ENCODE data around the gene TUBGCP3. TPM values are rescaled to one million over a fixed set of nuclear protein-coding genes. Genes with fewer than 3 reads are reported as not detected.
"Not testable (repeated sequence)": the region's sequence is repeated elsewhere in the genome, so short reads cannot be mapped to it uniquely, and the experiment has no call there.

TUBGCP3 gene
- polyA plus RNA-seq, 4 donors: 5.4 to 21.2 (median 13.2) TPM

DNA sequence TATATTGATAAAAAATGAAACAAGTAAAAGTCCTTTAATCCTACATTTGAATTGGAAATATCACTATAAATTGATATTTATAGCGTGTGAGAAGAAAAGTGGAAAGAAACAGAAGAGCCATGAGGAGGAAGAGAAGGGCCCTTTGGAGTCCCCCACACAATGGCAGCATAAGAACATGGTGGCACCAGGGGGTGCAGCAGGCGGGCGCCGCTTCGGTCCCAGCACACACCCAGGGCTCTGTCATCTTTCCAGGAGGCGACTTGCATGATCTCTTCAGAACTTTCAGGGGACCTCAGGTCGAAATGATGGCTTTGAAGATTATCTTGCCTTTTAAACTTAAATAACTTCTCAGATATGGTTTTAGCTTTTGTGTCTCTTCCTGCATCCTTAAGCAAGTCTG is 91.8 kb downstream of the TUBGCP3 start:
- Histone ChIP-seq H3K4me1 (ENCODE audit: control insufficient read depth in 3 of 3, insufficient read depth in 2 of 3, low read depth in 1 of 3, low read length in 2 of 3) (no peaks in the 10 kb centered on the region), H3K27ac (ENCODE audit: low read depth in 1 of 3, low read length in 2 of 3) (no peak overlapping the region), H3K27me3 (ENCODE audit: control insufficient read depth in 3 of 3, insufficient read depth in 3 of 3, low read length in 3 of 3) (no peaks in the 10 kb centered on the region), H3K36me3 (ENCODE audit: control insufficient read depth in 3 of 3, insufficient read depth in 2 of 3, low read depth in 1 of 3, low read length in 3 of 3) (peaks cover 0 to 22% (median 8%) of the 10 kb centered on the region in 3 donors), H3K4me3 (ENCODE audit: low read depth in 1 of 3, low read length in 3 of 3) (no peak overlapping the region), H3K9me3 (ENCODE audit: control insufficient read depth in 2 of 2, insufficient read depth in 1 of 2, low read depth in 1 of 2, low read length in 1 of 2) (no peaks in the 10 kb centered on the region)
- WGBS, 3 donors: 88 to 99% (median 88%) methylated on average over 7 of the region's 7 CpGs
- DNase-seq: no peak
- no peak for FAIRE-seq

DNA sequence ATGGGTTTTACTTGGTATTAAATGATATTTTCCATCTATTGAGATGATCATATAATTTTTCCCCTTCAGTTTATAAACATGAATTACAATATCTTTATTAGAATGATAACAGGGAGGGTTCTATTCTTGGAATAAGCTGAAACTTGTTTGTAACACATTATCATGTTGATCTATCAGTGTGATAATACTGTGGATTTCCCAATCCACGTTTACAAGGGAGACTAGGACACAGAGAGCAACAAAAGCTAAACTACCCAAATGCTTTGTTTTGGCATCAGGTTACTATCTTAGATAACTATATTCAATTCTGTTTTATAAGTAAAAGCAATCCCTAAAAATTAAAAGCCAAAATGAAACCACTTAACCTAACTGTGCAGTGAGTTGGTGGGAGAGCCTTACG is 92.5 kb downstream of the TUBGCP3 start:
- Histone ChIP-seq H3K4me1 (ENCODE audit: control insufficient read depth in 3 of 3, insufficient read depth in 2 of 3, low read depth in 1 of 3, low read length in 2 of 3) (no peaks in the 10 kb centered on the region), H3K4me3 (ENCODE audit: low read depth in 1 of 3, low read length in 3 of 3) (no peak overlapping the region), H3K27ac (ENCODE audit: low read depth in 1 of 3, low read length in 2 of 3) (no peak overlapping the region), H3K9me3 (ENCODE audit: control insufficient read depth in 2 of 2, insufficient read depth in 1 of 2, low read depth in 1 of 2, low read length in 1 of 2) (no peaks in the 10 kb centered on the region), H3K27me3 (ENCODE audit: control insufficient read depth in 3 of 3, insufficient read depth in 3 of 3, low read length in 3 of 3) (no peaks in the 10 kb centered on the region), H3K36me3 (ENCODE audit: control insufficient read depth in 3 of 3, insufficient read depth in 2 of 3, low read depth in 1 of 3, low read length in 3 of 3) (peaks cover 0 to 21% (median 8%) of the 10 kb centered on the region in 3 donors)
- no peak for FAIRE-seq
- WGBS, 3 donors: 77 to 84% (median 78%) methylated on average over 2 of the region's 2 CpGs
- DNase-seq: no peak

DNA sequence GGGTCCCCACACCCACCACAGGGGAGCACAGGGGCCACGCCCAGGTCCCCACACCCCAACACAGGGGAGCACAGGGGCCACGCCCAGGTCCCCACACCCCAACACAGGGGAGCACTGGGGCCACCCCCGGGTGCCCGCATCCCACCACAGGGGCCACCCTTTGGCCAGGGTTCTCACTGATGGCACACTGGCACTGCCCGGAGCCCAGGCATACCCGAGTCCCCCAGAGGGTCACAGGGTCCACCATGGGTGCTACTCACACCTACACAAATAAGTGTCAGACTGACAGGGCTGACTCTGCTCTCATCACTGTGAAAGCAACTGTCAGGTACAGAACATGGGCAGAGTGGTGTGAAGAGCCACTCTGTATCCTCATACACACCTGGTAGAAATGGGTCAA is 98.8 kb downstream of the TUBGCP3 start:
- Histone ChIP-seq H3K27me3 (ENCODE audit: control insufficient read depth in 3 of 3, insufficient read depth in 3 of 3, low read length in 3 of 3) (no peaks in the 10 kb centered on the region), H3K4me3 (ENCODE audit: low read depth in 1 of 3, low read length in 3 of 3) (no peak overlapping the region), H3K27ac (ENCODE audit: low read depth in 1 of 3, low read length in 2 of 3) (no peak overlapping the region), H3K9me3 (ENCODE audit: control insufficient read depth in 2 of 2, insufficient read depth in 1 of 2, low read depth in 1 of 2, low read length in 1 of 2) (no peaks in the 10 kb centered on the region), H3K4me1 (ENCODE audit: control insufficient read depth in 3 of 3, insufficient read depth in 2 of 3, low read depth in 1 of 3, low read length in 2 of 3) (no peaks in the 10 kb centered on the region), H3K36me3 (ENCODE audit: control insufficient read depth in 3 of 3, insufficient read depth in 2 of 3, low read depth in 1 of 3, low read length in 3 of 3) (peaks cover 2 to 19% (median 5%) of the 10 kb centered on the region in 3 donors)
- no peak for DNase-seq
- WGBS, 3 donors: 90 to 95% (median 91%) methylated on average over 5 to 6 of the region's 6 CpGs
- FAIRE-seq: no peak

DNA sequence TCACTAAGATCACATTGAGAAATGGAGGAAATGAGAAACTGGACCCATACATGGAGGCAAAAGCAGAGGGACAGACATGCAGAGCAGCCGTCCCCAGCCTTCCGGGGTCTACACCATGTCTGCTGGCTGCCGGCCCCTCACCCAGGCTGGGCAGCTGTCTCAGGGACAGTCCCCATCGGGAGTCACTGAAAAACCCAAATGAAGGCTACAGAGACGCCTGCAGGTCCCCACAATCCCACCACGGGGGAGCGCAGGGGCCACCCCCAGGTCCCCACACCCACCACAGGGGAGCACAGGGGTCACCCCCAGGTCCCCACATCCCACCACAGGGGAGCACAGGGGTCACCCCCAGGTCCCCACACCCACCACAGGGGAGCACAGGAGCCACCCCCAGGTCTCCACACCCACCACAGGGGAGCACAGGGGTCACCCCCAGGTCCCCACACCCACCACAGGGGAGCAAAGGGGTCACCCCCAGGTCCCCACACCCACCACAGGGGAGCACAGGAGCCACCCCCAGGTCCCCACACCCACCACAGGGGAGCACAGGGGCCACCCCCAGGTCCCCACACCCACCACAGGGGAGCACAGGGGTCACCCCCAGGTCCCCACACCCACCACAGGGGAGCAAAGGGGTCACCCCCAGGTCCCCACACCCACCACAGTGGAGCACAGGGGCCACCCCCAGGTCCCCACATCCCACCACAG is 99.5 kb downstream of the TUBGCP3 start:
- not testable (repeated sequence) for DNase-seq; H3K4me3 ChIP-seq (ENCODE audit: low read depth in 1 of 3, low read length in 3 of 3); H3K9me3 ChIP-seq (ENCODE audit: control insufficient read depth in 2 of 2, insufficient read depth in 1 of 2, low read depth in 1 of 2, low read length in 1 of 2); FAIRE-seq; H3K4me1 ChIP-seq (ENCODE audit: control insufficient read depth in 3 of 3, insufficient read depth in 2 of 3, low read depth in 1 of 3, low read length in 2 of 3); H3K27ac ChIP-seq (ENCODE audit: low read depth in 1 of 3, low read length in 2 of 3); H3K27me3 ChIP-seq (ENCODE audit: control insufficient read depth in 3 of 3, insufficient read depth in 3 of 3, low read length in 3 of 3)
- 84 to 95% (median 91%) methylated on average over 5 to 7 of the region's 7 CpGs for WGBS, 3 donors
- peaks cover 2 to 20% (median 5%) of the 10 kb centered on the region in 3 donors for H3K36me3 ChIP-seq (ENCODE audit: control insufficient read depth in 3 of 3, insufficient read depth in 2 of 3, low read depth in 1 of 3, low read length in 3 of 3)

DNA sequence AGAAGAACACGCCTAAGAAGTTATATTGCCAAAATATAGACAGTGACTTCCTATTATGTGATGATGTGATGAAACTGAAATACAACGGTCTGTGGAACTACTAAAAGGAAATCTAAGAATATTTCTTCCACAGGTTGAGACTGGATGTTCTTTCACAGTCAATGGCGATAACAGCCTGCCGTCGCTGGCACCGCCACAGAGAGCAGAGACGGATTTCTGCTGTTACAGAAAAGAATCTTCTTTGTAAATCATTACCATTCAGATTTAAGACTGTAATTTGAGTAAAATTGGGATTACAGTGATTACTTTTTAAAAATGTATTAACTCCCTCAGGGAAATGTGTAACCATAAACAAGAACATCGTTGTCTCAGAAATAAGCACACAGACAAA is 100.8 kb downstream of the TUBGCP3 start:
- Histone ChIP-seq H3K4me3 (ENCODE audit: low read depth in 1 of 3, low read length in 3 of 3) (no peak overlapping the region), H3K36me3 (ENCODE audit: control insufficient read depth in 3 of 3, insufficient read depth in 2 of 3, low read depth in 1 of 3, low read length in 3 of 3) (peaks cover 2 to 17% (median 5%) of the 10 kb centered on the region in 3 donors), H3K27me3 (ENCODE audit: control insufficient read depth in 3 of 3, insufficient read depth in 3 of 3, low read length in 3 of 3) (no peaks in the 10 kb centered on the region), H3K27ac (ENCODE audit: low read depth in 1 of 3, low read length in 2 of 3) (no peak overlapping the region), H3K4me1 (ENCODE audit: control insufficient read depth in 3 of 3, insufficient read depth in 2 of 3, low read depth in 1 of 3, low read length in 2 of 3) (no peaks in the 10 kb centered on the region), H3K9me3 (ENCODE audit: control insufficient read depth in 2 of 2, insufficient read depth in 1 of 2, low read depth in 1 of 2, low read length in 1 of 2) (no peaks in the 10 kb centered on the region)
- no peak for FAIRE-seq
- 87 to 94% (median 93%) methylated on average over 8 of the region's 8 CpGs for WGBS, 3 donors
- no peak for DNase-seq

DNA sequence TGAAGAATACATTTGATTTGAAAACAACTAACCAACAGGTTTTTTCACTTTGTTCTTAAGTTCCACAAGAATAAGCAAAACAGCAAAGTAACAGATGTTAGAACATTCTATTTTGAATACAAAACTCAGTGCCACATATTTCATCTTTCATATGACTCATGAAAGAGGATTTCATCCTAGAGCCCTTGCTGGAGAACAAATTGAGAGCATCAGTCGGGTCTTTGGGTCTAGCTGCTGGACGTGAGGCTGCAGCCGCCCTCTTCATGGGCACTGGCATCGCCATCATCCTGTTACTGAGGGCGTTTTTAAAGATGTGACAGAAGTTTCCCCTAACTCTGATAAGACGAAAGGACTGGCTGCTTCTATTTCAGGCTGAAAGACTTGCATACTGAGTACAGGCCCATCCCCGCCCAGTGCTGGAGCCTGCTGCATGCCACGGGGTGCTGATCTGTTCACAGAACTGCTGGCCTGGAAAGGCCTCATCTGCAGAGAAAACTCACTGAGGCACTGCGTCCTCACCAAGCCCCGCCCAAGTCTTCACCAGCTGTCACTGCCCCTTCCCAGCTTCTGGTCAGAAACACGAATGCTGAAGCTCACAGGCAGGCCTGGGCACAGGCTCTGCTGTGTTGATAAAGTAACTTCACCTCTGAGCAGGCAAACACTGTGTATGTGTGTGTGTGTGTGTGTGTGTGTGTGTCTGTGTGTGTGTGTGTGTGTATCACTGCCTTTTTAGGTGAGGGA is 101.4 kb downstream of the TUBGCP3 start:
- no peak for FAIRE-seq
- Histone ChIP-seq H3K4me1 (ENCODE audit: control insufficient read depth in 3 of 3, insufficient read depth in 2 of 3, low read depth in 1 of 3, low read length in 2 of 3) (no peaks in the 10 kb centered on the region), H3K36me3 (ENCODE audit: control insufficient read depth in 3 of 3, insufficient read depth in 2 of 3, low read depth in 1 of 3, low read length in 3 of 3) (peaks cover 2 to 17% (median 5%) of the 10 kb centered on the region in 3 donors), H3K27ac (ENCODE audit: low read depth in 1 of 3, low read length in 2 of 3) (no peak overlapping the region), H3K27me3 (ENCODE audit: control insufficient read depth in 3 of 3, insufficient read depth in 3 of 3, low read length in 3 of 3) (no peaks in the 10 kb centered on the region), H3K4me3 (ENCODE audit: low read depth in 1 of 3, low read length in 3 of 3) (no peak overlapping the region), H3K9me3 (ENCODE audit: control insufficient read depth in 2 of 2, insufficient read depth in 1 of 2, low read depth in 1 of 2, low read length in 1 of 2) (no peaks in the 10 kb centered on the region)
- WGBS, 3 donors: 90 to 96% (median 94%) methylated on average over 11 of the region's 11 CpGs
- DNase-seq: no peak

DNA sequence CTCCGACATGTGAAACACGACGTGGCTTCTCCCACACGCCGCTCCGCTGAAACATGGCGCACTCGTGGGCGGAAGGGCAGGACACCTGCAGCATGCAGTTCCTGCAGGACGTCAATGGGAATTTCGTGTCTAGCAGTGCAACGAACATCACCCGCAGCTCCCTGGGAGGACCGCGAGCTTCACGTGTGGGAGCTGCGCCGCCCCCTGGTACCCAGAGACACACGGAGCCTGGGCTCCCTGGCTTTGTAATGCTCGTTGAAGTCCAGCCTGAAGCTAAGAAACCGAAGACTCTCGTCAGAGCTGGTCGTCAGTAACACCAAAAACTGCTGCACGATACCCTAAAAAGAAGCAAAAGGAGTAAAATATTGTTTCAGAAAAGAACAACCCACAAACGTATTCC is 102.1 kb downstream of the TUBGCP3 start:
- not testable (repeated sequence) for H3K27me3 ChIP-seq (ENCODE audit: control insufficient read depth in 3 of 3, insufficient read depth in 3 of 3, low read length in 3 of 3); DNase-seq; FAIRE-seq; H3K4me3 ChIP-seq (ENCODE audit: low read depth in 1 of 3, low read length in 3 of 3); H3K27ac ChIP-seq (ENCODE audit: low read depth in 1 of 3, low read length in 2 of 3); H3K9me3 ChIP-seq (ENCODE audit: control insufficient read depth in 2 of 2, insufficient read depth in 1 of 2, low read depth in 1 of 2, low read length in 1 of 2); H3K4me1 ChIP-seq (ENCODE audit: control insufficient read depth in 3 of 3, insufficient read depth in 2 of 3, low read depth in 1 of 3, low read length in 2 of 3)
- 95 to 98% (median 98%) methylated on average over 16 to 23 of the region's 25 CpGs for WGBS, 3 donors
- H3K36me3 ChIP-seq (ENCODE audit: control insufficient read depth in 3 of 3, insufficient read depth in 2 of 3, low read depth in 1 of 3, low read length in 3 of 3): peaks cover 2 to 17% (median 5%) of the 10 kb centered on the region in 3 donors

DNA sequence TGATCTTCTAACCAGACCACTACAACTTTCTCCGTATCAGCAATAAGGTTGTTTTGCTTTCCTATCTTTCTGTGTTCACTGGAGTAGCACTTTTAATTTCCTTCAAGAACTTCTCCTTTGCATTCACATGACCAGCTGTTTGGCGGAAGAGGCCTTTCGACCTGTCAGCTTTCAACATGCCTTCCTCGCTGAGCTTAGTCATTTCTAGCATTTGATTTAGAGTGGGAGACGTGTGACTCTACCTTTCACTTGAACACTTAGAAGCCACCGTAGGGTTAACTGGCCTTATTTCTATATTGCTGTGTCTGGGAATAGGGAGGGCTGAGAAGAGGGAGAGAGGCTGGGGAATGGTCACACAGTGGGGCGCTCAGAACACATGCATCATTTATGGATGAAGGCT is 104.7 kb downstream of the TUBGCP3 start:
- Histone ChIP-seq H3K36me3 (ENCODE audit: control insufficient read depth in 3 of 3, insufficient read depth in 2 of 3, low read depth in 1 of 3, low read length in 3 of 3) (peaks cover 2 to 16% (median 5%) of the 10 kb centered on the region in 3 donors), H3K4me1 (ENCODE audit: control insufficient read depth in 3 of 3, insufficient read depth in 2 of 3, low read depth in 1 of 3, low read length in 2 of 3) (no peaks in the 10 kb centered on the region), H3K27me3 (ENCODE audit: control insufficient read depth in 3 of 3, insufficient read depth in 3 of 3, low read length in 3 of 3) (no peaks in the 10 kb centered on the region), H3K4me3 (ENCODE audit: low read depth in 1 of 3, low read length in 3 of 3) (no peak overlapping the region), H3K9me3 (ENCODE audit: control insufficient read depth in 2 of 2, insufficient read depth in 1 of 2, low read depth in 1 of 2, low read length in 1 of 2) (no peaks in the 10 kb centered on the region), H3K27ac (ENCODE audit: low read depth in 1 of 3, low read length in 2 of 3) (no peak overlapping the region)
- 81 to 97% (median 87%) methylated on average over 7 of the region's 7 CpGs for WGBS, 3 donors
- FAIRE-seq (no peak), DNase-seq (no peak)
